Stimulated activated CD8-positive, alpha-beta memory T cell treated with anti-CD3 and anti-CD28 coated beads, Interleukin-4, amount 100 ng/mL, for 48 hours (primary cell): Measurements from ENCODE around the gene NFIX.

ENCODE experiments used
- DNase-seq: peaks from one replicate; pipeline ENCODE4 v3.0.0-alpha.2; 2020

NFIX gene

DNA sequence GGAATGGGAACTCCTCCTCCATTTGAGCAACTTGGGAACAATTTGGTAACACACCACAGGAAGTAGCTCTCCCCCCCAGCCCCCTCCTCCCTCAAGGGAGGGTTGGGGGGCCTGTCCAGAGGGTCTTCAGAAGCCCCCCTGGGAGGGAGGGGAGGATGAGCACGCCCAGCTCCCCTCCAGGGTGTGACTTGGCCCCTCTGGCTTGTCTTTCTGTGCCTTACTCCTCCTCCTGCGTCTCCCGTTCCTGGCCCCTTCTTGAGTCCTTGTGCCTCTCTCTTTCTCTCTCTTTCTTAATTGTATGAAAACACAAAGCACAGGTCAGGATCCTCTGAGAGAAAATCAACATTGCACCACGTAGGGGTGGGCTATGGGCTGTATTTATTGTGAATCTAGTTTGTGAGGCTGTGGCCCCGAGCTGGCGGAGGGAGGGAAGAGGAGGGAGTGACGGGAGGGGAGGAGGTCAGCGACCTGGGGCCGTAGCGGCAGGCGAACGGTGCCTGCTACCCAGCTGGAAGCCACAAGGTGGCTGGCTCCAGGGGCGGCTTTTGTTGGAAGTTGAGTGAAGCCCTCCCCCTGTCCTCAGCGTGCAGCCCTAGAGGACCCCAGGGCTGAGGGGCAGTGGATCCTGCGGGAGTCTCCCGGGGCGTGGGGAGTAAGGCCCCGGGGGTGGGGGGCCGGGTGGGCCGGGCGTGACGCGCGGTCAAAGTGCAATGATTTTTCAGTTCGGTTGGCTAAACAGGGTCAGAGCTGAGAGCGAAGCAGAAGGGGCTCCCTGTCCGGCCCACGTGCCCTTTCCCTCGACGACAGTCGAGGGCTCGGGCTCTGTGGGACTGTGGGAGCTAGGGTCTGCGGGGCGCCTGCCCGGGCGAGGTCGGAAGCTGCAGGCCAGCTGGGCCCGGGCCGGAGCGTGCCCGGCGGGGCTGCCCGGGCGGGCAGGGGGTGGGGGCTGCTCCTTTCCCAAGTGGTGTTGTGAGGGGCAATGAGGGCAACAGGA lies 101.0 kb downstream of the NFIX start:
- no peak for DNase-seq

DNA sequence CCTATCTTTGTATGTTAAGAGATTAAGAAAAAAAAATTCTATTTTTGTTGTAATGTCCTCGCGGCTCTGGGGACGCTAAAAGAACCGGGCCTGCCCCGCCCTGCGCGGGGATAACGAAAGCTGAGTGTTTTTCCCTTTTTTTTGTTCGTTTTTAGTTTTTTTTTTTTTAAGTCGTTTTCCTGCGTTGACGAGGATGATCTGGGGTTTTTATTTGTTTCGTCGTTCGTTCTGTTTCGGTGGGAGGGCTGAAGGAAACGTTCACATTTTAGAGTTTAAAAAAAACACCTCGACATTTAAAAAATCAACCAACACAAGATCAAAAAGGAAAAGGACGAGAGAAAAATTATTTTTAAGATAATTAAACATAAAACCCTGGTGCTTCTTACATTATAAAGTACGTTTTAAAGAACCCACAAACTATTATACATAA lies 101.8 kb downstream of the NFIX start:
- no peak for DNase-seq

DNA sequence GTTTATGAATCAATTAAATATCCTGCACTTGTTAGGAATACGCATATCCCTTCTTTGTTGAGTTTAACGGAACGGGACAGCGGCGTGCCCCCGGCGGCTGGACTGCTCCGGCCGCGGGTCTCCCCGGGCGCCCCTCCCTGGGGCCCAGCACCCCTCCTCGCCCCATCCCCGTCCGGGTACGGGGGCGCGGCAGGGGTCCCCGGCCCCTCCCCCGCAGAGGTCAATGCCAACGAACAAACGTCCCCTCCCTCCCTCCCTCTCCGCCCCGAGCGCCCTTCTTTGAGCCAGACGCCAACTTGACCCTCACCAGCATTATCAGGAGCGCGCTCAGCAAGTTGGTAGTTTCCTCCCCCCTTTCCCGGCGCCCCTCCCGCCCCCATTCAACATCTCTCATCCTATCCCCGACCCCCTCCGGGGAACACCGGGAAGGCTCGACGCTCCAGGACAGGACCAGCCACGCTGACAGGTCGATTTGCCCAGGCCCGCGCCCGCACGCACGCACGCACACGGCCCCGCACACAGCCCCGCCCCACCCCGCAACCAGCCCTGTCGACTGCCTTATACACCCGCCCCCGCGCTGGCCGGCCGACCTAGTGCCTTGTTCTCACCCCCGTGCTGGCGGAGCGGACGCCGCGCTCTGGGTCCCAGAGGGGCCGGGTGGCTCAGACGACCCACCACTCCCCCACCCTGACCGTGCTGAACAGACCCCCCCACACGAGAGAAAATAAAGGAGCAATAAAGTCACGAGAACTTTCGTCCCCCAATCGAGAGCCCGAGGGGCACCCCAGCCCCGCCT lies 102.4 kb downstream of the NFIX start:
- DNase-seq: no peak

DNA sequence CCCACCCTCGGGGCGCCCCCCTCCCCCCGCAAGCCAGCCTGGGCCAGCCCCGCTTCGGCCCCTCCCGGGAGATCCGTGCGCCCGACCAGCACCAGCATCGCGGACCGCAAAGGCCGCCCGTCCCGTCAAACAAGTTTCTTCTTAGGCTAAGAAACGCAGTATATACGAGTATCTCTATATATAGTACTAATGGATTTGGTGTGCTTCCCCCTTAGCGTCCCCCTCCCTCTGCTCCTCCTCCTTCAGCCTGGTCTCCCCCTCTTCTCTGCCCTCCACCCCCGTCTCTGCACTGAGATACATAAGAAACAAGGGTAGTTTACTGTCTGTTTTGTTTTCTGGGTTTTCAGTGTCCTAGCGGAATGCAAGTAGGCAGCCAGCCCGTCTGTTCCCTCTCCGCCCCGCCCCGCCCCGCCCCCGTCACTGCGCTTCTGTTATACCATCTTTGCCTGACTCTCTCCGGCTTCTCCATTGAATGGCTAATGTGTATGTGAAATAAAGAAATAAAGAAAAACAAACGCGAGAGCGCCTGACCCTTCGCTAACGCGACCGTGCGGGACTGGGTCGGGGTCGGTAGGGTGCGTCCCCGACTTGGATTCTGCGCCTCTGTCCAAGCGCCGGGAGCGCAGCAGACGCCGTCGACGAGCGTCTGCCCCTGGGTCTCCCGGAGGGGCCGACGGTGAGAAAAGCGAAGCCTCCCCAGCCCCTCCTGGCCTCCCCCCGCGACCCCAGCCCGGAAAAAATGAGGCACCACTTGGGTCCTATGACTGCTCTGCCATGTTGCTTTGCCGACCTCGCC lies 103.2 kb downstream of the NFIX start:
- DNase-seq: no peak

DNA sequence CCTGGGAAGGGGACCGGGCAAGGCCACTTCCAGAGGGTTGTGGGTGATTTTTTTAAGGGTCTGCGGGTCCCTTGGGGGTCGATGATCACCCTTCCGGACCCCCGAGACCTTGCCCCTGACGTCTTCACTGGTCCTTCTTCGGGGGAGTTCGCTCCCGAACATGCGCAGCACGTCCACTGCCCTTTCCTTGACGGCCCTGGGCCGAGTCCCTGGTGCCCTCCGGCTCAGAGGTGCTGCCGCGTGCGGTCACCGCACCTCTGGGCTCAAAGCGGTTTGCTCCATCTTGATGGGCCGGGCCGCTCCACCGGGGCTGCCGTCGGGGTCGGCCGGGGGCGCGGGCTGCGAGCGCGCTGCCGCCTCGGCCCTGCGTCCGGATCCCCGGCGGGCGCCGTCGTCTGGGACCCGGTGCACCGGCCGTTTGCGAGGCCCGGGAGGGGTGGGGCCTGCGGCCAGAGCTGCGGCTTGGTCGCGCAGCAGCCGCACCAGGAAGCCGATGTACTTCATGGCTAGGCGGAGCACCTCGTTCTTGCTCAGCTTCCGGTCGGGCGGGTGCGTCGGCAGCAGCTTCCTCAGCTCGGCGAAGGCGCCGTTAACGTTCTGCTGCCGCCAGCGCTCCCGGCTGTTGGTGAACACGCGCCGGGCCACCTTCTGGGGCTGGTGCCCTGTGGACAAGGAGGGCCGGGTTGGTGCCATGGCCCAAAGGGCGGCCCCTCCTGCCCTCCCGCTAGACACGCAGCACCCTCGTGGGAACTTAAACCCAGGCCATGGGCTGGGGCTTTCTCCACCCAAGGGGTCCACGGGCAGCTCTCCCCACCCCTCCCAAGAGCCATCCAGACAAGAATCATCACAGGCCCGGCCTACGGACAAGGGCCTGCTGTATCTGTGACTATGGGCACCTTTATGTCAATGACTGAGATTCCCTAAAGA lies 104.1 kb downstream of the NFIX start:
- peak; percentile 81 for DNase-seq

DNA sequence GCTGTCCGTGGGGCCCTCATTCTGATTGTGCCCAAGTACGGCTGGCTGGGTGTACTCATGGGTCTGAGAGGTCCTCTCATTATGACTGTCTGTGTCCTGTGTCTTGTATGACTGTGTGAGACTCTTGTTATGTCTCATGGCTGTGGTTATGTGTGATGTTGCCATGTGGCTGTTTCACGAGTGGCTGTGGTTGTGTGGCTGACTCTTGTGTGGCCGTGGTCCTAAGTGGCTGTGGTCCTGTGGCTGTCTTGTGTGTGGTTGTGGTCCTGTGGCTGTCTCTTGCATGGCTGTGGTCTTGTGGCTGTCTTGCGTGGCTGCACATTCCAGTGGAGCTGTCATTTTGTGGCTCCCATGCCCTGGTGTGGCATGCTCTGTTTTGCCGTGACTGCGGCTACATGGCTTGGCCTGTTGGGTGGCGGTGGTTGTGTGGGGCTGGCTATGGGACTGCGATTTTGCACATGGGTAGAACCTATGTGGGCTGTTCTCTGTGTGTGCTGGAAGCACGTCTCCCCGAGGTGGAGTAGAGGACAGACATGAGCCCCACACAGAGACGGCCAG lies 104.8 kb downstream of the NFIX start:
- DNase-seq: peak; percentile 87

DNA sequence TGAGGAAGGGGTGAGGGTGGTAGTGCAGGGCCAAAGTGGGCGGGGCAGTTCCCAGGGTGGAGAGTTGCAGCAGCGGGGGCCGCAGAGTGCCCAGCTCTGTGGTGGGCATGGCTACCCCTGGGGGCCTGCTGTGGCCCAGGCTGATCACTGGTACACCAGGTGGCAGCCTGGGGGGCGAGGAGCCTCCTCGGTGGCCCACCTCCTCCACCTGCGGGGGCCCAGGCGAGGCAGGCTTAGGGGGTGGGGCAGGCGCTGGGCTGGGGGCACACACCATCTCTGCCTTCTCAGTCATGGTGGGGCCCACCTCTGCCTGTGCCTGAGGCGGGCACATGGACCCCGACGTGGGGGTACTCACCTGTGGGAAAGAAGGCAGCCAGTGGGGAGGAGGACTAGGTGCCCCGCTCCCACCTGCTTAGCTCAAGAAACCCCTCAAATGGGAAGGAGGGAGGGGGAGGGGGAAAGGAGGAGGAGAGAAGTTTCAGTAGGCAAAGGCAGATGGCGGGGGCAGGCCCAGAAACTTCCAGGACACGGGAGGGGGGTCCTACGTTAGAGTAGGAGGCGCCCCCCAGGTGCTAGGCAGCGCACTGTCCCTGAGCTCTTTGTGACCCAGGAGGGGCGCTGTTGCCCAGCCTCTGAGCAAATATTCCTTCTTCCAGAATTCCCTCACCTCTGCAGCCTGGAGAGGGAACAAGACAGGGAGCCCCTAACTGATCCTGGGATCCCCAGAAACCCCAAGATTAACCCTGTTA lies 105.7 kb downstream of the NFIX start:
- no peak for DNase-seq

DNA sequence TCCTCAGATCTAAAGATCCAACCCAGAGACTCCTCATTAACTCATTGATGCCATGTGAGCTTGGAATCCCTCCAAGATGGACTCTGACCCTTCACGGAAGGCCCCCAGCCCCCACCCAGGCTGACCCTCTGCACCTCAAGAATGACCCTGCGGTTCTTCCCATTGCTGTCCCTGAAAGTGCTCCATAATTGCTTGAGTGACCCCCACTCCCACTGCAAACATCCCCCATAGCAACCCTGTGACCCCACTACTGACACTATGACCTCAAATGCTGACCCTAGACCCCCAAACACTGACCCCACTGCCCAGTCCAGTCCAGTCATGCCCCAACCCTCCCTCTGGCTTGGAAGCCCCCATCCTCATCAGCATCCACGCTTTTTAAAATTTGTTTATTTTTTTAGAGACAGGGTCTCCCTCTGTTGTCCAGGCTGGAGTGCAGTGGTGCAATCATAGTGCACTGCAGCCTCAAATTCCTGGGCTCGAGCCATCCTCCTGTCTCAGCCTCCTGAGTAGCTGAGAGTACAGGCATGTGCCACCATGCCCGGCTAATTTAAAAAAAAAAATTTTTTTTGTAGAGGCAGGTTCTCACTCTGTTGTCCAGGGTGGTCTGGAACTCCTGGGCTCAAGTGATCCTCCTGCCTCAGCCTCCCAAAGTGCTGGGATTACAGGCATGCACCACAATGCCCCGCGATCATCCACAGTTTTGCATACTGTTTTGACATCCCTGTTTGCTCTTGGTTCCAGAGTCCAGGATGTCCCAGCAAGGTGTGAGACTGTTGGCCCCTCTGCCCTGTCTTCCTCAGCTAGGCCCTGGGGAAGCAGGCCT lies 106.5 kb downstream of the NFIX start:
- DNase-seq: no peak

DNA sequence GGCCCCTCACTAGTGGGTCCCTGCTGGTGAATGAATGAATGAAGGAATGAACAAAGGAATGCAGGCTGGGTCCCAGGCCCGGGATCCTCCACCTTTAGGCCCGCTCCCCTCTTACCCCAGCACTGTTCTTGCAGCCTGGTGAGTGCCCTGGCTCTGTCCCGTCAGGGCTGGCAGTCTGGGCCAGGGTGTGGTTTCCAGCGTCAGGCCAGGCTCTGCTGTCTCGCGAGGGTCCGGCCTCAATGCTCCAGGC lies 107.1 kb downstream of the NFIX start:
- DNase-seq: no peak

DNA sequence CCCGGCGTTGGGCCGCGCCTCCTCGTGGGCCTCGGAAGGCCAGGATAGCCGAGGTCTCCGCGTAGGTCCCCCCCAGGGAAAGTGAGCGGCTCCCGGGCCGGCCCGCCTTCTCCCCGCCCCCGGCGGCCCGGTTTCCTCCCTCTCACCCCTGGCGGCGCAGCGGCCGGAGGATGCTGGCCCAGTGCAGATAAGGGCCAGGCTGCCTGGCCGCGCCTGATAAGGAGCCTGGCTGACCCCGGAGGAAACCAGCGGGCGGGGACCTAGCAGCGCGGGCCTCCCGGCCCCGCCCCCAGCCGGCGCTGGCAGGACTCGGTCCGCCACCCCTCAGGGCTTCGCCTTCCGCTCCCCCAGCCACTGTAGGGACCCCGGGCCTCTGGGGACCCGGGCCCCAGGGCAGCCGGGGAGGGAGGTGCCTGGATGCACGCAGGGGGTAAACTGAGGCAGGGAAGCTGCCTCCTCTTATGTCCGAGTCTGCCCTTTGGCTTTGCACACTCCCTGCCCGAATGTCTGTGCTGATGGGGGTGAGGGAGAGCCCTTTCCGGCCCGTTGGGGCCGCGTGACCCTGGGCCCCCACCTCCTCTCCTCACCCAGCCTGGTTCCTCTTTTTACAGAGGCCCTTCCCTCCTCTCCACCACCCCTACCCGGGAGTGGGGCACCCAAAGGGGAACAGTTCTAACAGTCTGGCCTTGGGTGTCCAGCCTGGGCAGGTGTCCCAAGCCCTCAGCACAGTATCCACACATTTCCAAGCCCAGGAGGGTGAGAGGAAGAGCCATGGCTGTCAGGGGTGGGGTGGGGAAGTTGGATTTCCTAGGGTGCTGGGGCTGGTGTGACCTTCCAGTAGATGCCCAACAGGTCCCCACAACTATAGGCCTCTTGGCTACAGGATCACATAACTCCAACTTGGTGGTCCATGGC lies 107.6 kb downstream of the NFIX start, which contains the start of gene LYL1:
Gene LYL1 (minus strand): TSS at position 193 of the 915 bp plus-strand sequence. CDS start 1,687 bp downstream, outside the sequence.
- peak; percentile 60 for DNase-seq

DNA sequence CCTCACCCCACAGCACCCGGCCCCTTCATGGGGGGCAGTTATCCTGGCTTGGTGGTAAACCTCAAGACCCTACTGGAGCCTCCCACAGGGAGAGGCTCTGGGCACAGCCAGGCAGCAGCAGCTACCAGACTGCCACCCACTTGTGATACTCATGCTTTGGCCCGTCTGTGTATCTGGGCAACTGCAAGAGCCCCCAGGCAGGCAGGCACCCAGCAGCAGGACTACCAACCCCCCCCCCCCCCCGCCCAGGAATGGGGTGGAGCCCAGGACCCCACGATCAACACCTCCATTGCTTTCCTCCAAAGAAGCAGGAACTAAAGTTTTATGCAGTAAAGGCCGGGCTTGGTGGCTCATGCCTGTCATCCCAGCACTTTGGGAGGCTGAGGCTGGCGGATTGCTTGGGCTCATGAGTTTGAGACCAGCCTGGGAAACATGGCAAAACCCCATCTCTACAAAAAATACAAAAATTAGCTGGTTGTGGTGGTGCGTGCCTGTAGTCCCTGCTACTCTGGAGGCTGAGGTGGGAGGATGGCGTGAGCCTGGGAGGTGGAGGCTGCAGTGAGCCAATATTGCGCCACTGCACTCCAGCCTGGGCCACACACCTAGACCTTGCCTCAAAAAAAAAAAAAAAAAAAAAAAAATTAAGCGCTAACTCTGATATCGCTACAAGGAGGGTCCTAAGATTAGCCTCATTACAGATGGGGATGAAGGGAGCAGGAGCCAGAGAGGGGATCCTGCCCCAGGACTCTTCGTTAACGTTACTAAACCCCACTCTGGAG lies 108.5 kb downstream of the NFIX start:
- no peak for DNase-seq

DNA sequence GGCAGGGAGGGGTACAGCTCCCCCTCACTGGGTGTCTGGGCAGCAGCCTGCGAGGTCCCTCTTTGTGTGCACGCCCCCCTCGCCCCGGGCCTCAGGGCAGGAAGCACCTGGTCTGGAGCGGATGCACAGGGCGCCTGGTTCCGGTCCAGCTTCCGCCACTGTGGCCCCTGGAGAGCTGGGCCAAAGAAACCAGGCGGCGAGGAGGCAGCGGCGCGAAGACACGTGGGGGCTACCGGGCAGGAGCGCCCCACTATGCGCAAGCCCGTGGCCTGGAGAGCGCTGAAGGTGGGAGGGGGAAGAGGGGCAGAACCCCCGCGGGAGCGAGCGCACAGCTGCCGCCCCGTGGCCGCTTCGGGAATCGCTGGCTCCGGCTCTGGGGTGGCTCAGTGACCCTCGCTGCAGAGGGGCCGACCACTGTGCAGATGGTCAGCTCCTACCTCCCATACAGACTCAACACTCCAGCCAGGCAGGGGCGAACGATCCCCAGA lies 109.1 kb downstream of the NFIX start:
- DNase-seq: peak; percentile 86

DNA sequence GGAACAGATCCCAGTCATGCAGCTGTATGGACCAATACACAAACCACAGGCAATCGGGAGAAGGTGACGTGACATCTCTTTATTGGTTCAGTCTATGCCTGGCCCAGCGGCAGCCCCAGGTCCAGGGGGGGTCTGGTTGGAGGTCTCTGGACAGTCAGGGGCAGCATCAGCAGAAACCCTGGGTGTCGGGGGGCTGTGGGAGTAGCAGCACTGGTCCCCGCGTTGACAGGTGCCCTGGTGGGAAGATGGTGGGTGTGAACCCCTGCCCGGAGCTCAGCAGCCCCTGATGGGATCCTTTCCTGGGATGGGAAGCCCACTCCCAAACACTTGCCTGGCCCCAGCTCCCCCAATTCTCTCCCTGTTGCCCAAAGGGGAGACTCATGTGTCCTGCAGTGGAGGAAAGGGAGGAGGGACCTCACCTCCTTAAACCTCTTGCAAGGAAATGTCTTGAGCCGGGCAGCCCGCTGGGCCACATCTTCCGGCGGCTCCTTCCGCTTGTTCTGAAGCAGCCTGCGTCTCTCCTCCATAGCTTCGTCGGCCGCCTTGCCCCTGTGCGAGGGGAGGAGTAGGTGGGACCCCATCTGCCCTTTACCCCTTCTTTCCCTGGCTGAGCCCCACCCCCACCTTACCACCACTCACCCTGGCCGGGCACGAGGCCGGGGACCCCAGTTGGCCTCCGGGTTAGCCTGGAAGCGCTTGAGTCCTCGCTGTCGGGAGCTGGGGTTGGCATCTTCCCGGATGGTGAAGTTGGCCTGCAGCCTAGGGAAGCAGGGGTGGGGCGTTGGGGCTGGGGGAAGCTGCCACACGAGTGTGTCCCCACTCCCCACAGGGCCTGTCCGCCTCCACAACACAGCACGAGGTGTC lies 109.8 kb downstream of the NFIX start:
- peak; percentile 51 for DNase-seq

DNA sequence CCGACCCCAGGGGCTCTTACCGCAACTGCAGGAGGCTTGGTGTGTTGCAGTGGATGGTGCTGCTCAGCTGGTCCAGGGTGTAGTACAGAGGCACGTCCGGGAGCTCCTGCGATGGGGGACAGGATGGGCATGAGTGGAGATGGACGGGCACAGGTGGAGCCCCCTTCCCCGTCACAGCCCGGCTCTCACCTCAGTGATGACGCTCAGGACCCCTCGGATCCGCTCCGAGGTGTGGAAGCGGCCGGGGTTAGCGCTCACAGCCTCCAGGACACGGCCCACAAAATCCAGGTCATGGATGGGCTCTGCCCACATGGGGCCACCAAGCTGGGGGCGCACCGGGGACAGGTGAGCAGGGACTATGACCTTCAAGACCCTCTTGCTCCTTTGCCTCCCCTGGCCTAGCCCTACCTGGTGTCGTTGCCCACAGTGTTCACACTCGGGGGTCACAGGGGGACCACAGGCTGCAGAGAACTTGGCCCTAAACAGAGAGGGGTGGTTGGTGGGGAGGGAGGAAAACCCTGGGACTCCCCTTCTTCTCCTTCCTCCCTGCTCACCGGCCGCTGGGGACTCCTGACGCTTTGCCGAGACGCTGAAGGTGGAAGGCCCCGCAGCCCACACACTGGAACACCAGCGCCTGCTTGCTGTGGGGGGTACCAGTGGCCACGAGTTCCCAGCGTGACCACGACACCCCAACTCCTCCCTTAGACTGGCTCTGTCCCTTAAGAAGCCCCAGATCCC lies 114.3 kb downstream of the NFIX start:
- no peak for DNase-seq

DNA sequence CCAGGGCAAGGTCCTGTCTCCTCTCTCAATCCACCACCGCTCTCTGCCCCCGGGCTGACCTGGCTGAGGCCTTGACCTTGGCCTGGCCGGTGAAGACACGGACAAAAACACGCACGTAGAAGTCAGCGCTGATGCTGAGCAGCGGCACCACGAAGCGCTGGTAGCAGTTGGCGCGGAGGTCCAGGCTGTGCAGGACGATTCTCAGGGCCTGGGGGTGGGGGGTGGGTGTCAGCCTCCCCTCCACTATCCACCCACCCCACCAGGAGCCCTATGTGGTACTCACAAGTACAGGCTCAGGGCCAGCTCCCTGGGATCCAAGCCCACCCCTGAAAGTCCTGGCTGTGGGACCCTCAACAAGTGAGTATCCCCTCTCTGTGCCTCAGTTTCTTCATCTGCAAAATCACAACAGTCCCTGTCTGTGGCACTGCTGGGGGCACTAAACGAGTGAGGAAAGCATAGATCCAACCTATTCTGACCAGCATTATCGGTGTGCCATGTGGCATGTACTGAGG lies 114.9 kb downstream of the NFIX start:
- no peak for DNase-seq

DNA sequence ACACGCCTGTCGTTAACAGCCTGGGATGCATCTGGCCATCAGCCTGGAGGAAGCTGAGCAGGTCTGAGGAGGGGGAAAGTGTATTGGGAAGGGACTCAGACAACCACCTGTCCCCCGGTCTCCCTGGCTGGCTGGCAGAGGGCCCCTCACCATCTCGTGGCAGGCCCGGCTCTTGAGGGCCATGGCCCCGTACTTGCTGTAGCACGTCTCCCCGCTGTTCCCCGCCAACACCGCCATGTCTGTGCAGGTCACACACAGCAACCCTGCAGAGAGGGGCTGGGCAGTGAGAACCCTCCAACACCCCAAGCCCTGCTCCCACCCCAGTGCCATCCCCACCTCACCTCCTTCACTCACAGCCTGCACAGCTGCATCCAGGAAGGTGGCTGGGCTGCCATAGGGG lies 117.3 kb downstream of the NFIX start:
- no peak for DNase-seq
